Gastroesophageal sphincter (tissue), 4 donors: ENCODE results near the gene MAPK9. TPM values are rescaled to one million over a fixed set of nuclear protein-coding genes. Genes with fewer than 3 reads are reported as not detected.
"Not testable (repeated sequence)": the region's sequence is repeated elsewhere in the genome, so short reads cannot be mapped to it uniquely, and the experiment has no call there.

Source experiments
- ATAC-seq: fragments of 150-250 bp; one replicate; pipeline ENCODE4 v1.9.1; 2016; ENCODE audit warnings: mild to moderate bottlenecking, moderate library complexity
- H3K27ac ChIP-seq, 4 donors: fragments of 200-600 bp; sonication (generic) in 3 of 4; 1 replicate in 3 of 4; 2 replicates in 1 of 4; pipeline ENCODE4 v1.5.1; 2016 to 2019
- H3K27me3 ChIP-seq: fragments of 200-600 bp; sonication (generic); one replicate; pipeline ENCODE4 v1.5.1; 2019
- H3K36me3 ChIP-seq, 2 donors: fragments of 200-600 bp; sonication (generic); one replicate each; pipeline ENCODE4 v1.5.1; 2019; ENCODE audit warnings: control low read depth in 1 of 2
- H3K4me1 ChIP-seq, 3 donors: fragments of 200-600 bp; sonication (generic); 1 replicate in 2 of 3; 2 replicates in 1 of 3; pipeline ENCODE4 v1.5.1; 2016 to 2019; ENCODE audit warnings: control low read depth in 2 of 3
- H3K4me3 ChIP-seq, 2 donors: fragments of 200-600 bp; sonication (generic); one replicate each; pipeline ENCODE4 v1.5.1; 2019; ENCODE audit warnings: mild to moderate bottlenecking in 1 of 2, moderate library complexity in 1 of 2
- H3K9me3 ChIP-seq, 3 donors: fragments of 200-600 bp; sonication (generic); one replicate each; pipeline ENCODE4 v1.5.1; 2017 to 2019; ENCODE audit warnings: control low read depth in 2 of 3
- CTCF ChIP-seq, 4 experiments: fragments of 200-600 bp in 2 of 4; fragments of 450-650 bp in 2 of 4; sonication (generic) in 1 of 4; IDR thresholded peaks; one replicate each; pipeline ENCODE4 v1.5.1; 2017 to 2019; ENCODE audit warnings: antibody characterized with exemption in 4 of 4, mild to moderate bottlenecking in 2 of 4, moderate library complexity in 2 of 4
- EP300 ChIP-seq: sonication (generic); formaldehyde crosslinking; IDR thresholded peaks from one replicate; pipeline ENCODE4 v1.6.1; 2017; ENCODE audit warnings: antibody characterized with exemption, mild to moderate bottlenecking
- POLR2A ChIP-seq, 2 donors: fragments of 450-650 bp; IDR thresholded peaks; one replicate each; pipeline ENCODE4 v1.6.1; 2017; ENCODE audit warnings: antibody characterized with exemption in 2 of 2, mild to moderate bottlenecking in 2 of 2, moderate library complexity in 1 of 2
- POLR2AphosphoS5 ChIP-seq: sonication (generic); formaldehyde crosslinking; IDR thresholded peaks from one replicate; pipeline ENCODE4 v1.6.1; 2017; ENCODE audit warnings: antibody characterized with exemption
- WGBS, 2 donors: methylation state at CpG; one replicate each; pipeline ENCODE4 v1.1.5; 2018; ENCODE audit warnings: low coverage in 1 of 2; 5-methylcytosine and 5-hydroxymethylcytosine counted together
- total RNA-seq, 4 donors: library from RNA; depleted of rRNA; stranded (reverse); fragments of >200 nt; gene quantifications; one replicate each; pipeline ENCODE4 v1.1.0, GENCODE V29; 2016

MAPK9 gene
- total RNA-seq, 4 donors from 2014 or later: 25.7 to 43.7 (median 35.7) TPM

- peaks cover 0 to 71% of the 10 kb centered on the region in 2 donors for H3K36me3 ChIP-seq
- no peaks in the 10 kb centered on the region for H3K27me3 ChIP-seq
- no peak for ATAC-seq
These were observed 11.5 kb upstream of the MAPK9 start for GRCh38 chr5:180303226-180304015.

DNA sequence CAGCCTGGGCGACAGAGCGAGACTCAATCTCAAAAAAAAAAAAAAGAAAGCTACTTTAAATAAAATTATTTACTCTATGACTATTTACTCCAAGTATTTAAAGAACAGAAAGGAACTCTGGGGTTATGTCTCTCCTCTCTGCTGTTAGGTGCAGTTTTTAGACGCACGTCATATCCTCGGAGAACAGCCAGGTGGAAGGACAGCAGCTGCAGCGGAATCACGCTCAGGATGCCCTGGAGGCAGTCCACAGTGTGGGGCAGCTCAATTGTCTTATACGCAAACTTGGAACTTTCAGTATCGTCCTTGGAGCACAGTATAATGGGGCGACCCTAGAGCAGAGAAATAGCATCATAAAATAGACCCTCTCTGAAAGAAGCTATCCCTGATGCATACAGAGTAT, 10.4 kb upstream of the MAPK9 start:
- no peak for ATAC-seq
- Histone ChIP-seq H3K27me3 (no peaks in the 10 kb centered on the region), H3K36me3 (peaks cover 0 to 70% of the 10 kb centered on the region in 2 donors), H3K4me3 (no peak overlapping the region), H3K9me3 (no peaks in the 10 kb centered on the region), H3K27ac (no peak overlapping the region), H3K4me1 (no peaks in the 10 kb centered on the region)
- 94% methylated on average over 5 to 8 of the region's 10 CpGs for WGBS, 2 donors
- TF ChIP-seq POLR2AphosphoS5: no peak
- no peak for TF ChIP-seq CTCF (IDR thresholded peaks at IDR 0.05)
- TF ChIP-seq EP300: no peak
- TF ChIP-seq POLR2A (IDR thresholded peaks at IDR 0.05): no peak

More at GRCh38 chr5:180303226-180304015, 11.5 kb upstream of the MAPK9 start:
- TF ChIP-seq POLR2A (IDR thresholded peaks at IDR 0.05): no peak
- no peak for TF ChIP-seq EP300
- no peak for TF ChIP-seq CTCF (IDR thresholded peaks at IDR 0.05)
- no peak for TF ChIP-seq POLR2AphosphoS5
- Histone ChIP-seq H3K27ac (no peak overlapping the region), H3K4me1 (no peaks in the 10 kb centered on the region), H3K4me3 (no peak overlapping the region), H3K9me3 (no peaks in the 10 kb centered on the region)
- WGBS, 2 donors: 90% methylated on average over 4 to 14 of the region's 17 CpGs

GRCh38 chr5:180301253-180301652, 9.4 kb upstream of the MAPK9 start:
- H3K27me3 ChIP-seq: no peaks in the 10 kb centered on the region
- TF ChIP-seq EP300 (no peak), CTCF (IDR thresholded peaks at IDR 0.05) (no peak), POLR2AphosphoS5 (no peak), POLR2A (IDR thresholded peaks at IDR 0.05) (no peak)
- no peak for ATAC-seq
- no peaks in the 10 kb centered on the region for H3K4me1 ChIP-seq
- WGBS, 2 donors: 33 to 59% methylated on average over 1 to 4 of the region's 4 CpGs
- peaks cover 0 to 60% of the 10 kb centered on the region in 2 donors for H3K36me3 ChIP-seq
- H3K9me3 ChIP-seq: no peaks in the 10 kb centered on the region
- H3K4me3 ChIP-seq: no peak overlapping the region
- no peak overlapping the region for H3K27ac ChIP-seq

DNA sequence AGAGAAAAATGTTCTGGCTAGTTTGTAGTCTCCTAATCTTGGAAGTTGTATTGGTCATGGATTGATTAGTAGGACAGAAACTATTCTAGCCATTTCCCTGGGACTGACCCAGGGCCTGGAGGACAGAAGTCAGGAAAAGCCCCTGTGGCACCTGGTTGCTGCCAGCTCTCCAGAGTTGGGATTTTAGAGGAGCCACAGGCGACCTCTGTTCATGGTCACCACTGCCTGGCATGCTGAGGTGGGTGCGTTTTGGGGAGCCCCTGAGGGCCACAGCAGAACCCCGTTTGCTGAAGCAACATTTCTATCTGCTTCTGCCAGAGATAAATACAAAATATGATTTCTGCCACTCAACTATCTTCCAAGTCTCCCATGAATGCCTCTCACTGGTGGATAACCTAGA, 7.6 kb upstream of the MAPK9 start:
- Histone ChIP-seq H3K4me3 (no peak overlapping the region), H3K27me3 (no peaks in the 10 kb centered on the region), H3K9me3 (no peaks in the 10 kb centered on the region), H3K27ac (no peak overlapping the region), H3K4me1 (no peaks in the 10 kb centered on the region), H3K36me3 (peaks cover 0 to 44% of the 10 kb centered on the region in 2 donors)
- no peak for ATAC-seq
- no CpG with 5 or more reads among the region's 3 CpGs for WGBS, 2 donors
- TF ChIP-seq POLR2AphosphoS5: no peak
- TF ChIP-seq CTCF (IDR thresholded peaks at IDR 0.05): no peak
- no peak for TF ChIP-seq EP300
- no peak for TF ChIP-seq POLR2A (IDR thresholded peaks at IDR 0.05)

- H3K27ac ChIP-seq, H3K4me1 ChIP-seq, H3K4me3 ChIP-seq, H3K9me3 ChIP-seq, H3K27me3 ChIP-seq, ATAC-seq: not testable (repeated sequence)
- H3K36me3 ChIP-seq: peaks cover 0 to 38% of the 10 kb centered on the region in 2 donors
- 79 to 95% methylated on average over 4 to 5 of the region's 14 CpGs for WGBS, 2 donors
These were observed 7.1 kb upstream of the MAPK9 start for GRCh38 chr5:180299014-180299413.
